Hepatocyte (in vitro differentiated cells): ENCODE data around the gene INIP.

Experiments
- CTCF ChIP-seq: fragments of 200-600 bp; sonication (generic); IDR thresholded peaks from 2 replicates; pipeline ENCODE4 v1.5.1; 2016; ENCODE audit warnings: antibody characterized with exemption, mild to moderate bottlenecking; ENCODE audit not compliant: poor library complexity
- EZH2phosphoT487 ChIP-seq: fragments of 200-600 bp; sonication (generic); IDR thresholded peaks from one replicate; pipeline ENCODE4 v1.6.1; 2018; ENCODE audit warnings: antibody characterized with exemption, mild to moderate bottlenecking, low read depth, moderate library complexity; ENCODE audit not compliant: unreplicated experiment, severe bottlenecking

- TF ChIP-seq CTCF (no peak), EZH2phosphoT487 (no peak)
Observed at GRCh38 chr9:112726428-112726827, 8.5 kb upstream of the INIP start.
